Fibroblast of skin of abdomen (primary cell): ENCODE results near the gene CASZ1.

Source experiments
- DNase-seq: peaks from one replicate; pipeline ENCODE4 v3.0.0-alpha.2; 2013

CASZ1 gene

DNA sequence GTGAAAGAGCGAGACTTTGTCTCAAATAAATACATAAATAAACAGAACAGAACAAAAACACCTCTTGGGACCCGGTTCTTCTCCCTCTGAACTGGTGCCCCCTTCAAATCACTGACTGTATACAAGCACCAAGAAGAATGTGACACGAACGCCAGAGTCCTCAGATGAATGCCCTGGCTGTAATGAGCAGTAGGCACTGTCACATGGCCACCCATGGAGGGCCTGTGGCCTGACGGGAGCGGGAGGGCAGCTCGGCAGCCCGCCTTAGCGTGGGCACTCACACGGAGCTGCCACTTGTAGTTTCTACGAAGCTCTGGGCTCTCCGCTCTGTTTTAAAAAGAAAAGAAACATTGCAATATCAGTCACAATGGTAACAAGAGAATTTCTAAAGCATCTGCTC lies 175.7 kb downstream of the CASZ1 start:
- no peak for DNase-seq

DNA sequence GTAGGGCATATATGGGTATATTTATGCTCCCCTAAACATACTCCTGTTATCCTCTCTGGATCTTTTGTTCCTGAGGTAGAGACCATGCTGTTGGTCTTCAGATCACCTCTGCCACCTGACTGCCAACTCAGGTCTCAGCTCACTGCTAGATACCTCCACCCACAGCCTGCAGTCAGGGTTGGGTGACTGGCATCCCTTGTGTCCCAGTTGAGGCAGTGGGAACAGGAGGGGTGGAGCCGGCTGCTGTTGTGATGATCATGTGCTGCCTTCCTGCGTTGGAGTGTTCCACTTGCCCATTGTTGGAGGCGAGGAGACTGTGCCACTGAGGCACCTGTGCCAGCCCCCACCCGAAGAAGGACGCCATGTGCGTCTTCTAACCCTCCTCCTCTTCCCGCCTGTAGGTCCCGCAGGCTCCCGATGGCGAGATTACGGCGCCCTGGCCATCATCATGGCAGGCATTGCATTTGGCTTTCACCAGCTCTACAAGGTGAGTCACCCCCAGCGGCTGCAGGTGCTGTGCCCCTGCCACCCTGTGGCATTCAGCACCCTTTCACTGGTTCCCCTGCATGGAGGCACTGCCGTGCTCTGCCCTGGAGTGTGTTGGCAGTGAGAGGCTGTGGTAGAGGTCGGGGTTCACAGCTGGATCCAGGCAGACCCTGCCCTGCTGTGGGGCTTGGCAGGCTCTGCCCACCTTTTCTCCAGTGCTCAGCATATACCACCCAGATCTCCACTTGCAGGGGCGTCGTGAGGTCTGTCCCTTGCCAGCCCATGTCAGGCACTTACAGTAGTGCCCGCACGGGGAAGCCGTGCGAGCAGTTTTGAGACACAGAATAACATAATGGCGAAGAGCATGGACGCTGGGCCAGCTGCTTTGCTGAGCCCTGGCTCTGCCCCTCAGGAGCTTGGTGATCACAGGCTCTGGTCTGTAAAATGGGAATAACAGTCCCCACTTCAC lies 178.2 kb downstream of the CASZ1 start:
- DNase-seq: no peak

DNA sequence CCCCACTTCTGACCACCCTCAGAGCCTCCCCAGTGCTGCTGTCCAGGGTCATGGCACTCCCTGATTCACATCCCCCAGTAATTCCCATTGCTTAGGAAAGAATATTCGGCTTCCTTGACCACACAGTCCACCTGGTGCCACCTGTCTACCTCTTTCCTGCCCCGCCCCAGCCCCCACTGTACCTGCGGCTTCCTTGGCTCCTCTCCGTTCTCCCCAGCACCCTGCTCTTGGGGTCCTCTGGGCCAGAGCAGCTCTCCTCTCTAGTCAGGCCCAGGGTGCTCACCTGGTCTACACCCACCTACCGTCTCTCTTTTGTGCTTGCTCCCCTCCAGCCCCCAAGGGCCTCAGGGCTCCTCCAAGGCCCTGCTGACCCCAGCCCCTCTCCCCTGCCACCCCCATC lies 179.1 kb downstream of the CASZ1 start:
- no peak for DNase-seq

DNA sequence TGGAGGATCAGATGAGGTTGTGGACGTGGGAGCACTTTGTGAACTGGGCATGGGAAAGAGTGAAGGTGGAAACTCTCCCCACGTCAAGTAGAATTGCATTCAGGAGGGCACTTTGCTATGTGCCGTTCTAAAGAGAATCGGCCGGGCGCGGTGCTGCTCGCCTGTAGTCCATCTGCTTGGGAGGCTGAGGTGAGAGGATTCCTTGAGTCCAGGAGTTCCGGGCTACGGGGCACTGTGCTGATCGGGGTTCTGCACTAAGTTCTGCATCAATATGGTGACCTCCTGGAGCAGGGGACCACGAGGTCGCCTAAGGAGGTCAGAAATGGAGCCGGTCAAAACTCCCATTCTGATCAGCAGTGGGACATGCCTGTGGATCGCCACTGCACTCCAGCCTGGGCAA lies 179.8 kb downstream of the CASZ1 start:
- DNase-seq: no peak

DNA sequence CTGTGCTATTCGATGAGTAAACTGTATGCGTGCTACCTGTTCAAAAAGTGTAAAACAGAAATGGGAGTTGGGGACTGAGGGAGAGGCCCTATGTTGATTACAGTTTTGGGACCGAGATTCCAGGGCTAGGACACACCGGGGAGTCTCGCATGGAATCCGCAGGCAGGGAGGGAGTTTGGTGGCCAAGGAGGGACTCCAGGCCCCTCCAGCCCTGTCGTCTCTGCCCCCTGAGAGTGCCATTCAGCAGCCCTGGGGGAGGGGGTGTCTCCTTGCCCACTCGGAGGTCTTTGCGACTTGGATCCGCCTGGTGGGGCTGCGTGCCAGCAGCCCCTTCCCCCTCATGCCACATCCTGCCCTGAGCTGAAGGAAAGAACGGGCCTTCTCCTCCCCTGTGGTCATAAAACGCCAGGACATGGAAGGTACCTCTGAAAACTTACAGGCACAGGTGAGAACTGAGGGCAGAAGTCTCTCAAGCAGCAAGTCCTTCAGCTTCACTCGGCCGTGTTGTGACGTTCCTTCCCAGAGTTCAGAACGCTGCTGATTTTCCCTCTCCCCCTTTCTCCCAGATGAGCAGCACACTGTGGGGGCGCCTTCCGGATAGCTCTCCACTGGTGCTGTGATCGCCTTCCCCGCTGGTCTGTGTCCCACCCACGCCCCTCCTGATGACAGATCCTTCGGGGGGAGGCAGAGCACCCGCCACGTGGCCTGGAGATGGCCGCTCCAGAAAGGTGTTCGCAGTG lies 180.3 kb downstream of the CASZ1 start:
- DNase-seq: no peak

DNA sequence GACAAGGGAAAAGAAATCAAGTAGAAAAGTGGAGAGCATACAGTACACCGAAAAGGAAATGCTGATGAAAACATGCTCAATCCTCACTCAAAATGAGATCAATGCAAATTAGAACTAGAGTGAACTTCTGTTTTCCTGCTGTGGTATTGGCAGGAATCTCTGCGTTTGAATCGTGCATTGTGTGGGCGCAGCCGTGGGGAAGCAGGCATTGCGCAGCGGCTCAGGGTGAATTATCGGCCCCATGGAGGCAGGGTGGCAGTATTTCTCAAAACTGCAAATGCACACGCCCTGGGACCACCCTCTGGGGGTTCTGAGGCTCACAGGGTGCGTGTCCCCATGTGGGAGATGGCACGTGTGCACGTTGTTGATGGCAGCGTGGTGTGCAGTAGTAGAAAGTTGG lies 181.1 kb downstream of the CASZ1 start:
- no peak for DNase-seq

DNA sequence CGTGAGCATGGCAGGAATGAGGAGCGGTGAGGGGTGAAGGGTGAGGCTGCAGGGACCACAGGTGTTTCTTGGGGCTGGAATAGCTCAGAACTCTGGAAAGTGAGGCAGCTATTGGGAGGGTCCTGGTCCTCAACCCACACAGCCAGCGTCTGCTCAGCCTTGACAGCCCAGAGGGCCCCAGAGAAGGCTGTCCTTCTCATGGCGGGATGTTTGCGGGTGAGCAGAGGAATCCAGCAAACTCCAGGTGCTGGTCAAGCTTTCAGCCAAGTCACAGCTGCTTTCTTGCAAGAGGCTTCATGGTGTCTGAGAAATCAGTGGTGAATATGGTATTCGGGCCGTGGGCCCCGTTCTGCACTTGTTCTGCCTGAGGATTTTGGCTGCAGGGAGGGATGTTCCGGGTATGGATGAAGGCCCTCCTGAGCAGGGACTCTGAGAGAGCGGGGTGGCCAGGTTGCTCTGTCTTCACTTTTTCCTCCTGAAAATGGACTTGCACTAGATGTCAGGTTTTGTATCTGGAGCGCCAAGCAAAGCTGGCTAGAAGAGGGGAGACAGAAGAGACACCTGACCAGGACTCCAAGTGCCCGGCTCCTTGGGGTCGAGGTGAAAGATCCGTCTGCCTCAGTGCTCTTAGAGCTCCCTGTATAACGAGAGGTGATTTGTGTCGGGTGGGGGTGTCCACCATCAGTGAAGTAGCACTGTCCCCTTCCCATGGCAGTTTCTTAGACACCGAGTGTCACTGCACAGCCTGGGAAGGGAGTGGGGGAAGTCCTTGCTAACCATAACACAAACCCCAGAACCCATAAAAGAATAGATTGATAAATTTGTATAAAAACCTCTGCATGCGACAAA lies 181.8 kb downstream of the CASZ1 start:
- DNase-seq: no peak

DNA sequence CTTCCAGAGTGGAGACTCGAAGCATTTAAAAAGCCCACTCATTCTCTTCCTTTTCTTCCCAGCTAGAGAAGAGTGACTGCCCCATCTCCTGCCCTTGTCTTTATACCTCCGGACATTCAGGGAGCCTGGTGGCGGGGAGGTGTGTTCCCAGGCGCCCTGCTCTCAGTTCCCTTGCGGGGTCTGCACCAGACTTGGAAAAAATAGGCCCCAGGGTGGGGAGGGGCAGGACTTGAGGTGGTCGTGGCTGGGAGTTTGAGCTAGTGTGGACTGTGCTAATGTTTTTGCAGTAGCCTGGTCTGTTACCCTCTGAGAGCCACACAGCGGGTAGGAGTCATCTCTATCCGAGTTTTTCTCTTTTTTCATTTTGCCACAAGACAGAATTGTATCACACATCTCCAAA lies 182.6 kb downstream of the CASZ1 start:
- DNase-seq: no peak

DNA sequence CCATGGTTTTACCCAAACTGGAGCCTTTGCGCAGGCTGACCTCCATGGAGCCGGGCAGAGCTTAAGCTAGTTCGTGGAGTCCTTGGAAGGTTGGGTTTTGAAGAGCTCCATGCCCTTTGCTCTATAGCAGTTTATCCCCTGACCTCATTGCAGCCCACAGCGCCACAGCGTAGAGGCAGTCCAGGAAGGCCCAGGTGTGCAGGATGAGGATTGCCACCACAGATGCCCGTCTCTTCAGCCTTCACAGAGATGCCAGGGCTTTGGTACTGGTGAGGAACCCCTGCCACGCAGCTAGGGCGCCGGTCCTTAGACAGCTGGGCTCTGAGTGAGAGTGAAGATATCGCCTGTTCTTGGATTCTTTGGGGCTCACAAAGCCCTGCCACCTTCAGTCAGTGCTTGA lies 183.1 kb downstream of the CASZ1 start:
- DNase-seq: no peak

DNA sequence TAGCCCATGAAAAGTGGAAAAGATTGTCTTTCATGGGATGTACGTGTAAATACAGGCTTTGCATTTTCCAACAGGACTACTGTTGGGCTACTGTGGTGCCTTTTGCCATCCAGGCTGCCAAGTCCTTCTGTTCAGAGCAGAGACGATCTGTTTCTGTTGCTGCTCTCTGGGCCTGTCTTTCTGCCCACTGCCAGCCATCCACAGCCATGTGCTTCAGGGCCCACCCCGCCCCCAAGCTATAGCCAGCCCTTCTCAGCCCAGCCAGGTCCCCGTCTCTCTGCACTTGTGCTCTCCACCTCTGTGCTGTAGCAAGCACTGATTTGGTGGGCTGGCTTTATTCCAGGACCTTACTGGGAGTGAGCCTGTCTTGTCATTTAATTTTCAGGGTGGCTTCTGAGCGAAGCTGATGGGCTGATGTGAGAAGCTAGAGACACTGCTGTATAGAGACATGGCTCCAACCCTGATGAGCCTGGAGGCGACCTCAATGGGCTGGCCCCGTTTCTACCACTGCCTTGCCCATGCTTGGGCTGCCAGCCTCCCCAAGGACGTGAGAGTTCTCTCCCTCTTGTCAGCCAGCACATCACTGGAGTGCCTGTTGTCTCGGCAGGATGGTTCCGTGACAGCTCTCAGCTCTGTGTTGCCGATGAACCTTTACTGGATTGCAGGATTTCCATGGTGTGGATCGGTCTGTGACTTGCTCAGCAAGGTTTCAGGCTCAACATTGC lies 183.8 kb downstream of the CASZ1 start:
- no peak for DNase-seq

DNA sequence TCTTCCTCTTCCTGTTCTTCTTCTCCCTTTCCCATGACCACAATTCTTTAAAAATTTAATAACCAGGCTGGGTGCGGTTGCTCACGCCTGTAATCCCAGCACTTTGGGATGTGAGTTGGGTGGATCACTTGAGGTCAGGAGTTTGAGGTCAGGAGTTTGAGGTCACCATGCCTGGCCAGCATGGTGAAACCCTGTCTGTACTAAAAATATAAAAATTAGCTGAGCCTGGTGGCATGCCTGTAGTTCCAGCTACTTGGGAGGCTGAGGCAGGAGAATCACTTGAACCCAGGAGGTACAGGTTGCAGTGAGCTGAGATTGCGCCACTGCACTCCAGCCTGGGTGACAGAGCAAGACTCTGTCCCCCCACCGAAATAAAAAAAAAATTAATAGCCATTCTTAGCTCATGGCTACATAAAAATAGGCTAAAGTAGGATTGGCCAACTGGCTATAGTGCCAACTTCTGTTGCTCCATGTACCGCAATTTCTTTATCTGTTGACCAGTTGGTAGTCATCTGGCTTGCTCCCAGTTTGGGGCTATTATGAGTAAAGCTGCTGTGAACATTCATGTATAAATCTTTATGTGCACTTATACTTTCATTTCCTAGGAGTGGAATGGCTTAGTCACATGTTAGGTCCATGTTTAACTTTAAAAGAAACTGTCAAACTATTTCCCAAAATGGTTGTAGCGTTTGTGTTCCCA lies 185.4 kb downstream of the CASZ1 start:
- no peak for DNase-seq

DNA sequence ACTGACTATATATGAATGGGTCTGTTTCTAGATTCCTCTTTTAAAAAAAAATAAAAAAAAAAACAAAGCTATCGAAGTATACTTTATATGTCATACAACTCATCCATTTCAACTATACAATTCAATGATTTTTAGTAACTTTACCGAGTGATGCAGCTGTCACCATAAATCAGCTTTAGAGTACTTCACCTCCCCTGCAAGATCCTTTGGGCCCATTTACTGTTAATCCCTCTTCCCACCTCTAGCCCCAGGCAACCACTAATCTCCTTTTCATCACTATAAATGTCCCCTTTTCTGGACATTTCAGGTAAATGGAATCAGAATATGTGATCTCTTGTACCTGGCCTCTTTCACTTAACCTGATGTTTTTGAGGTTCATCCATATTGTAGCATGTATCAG lies 187.8 kb downstream of the CASZ1 start:
- no peak for DNase-seq

DNA sequence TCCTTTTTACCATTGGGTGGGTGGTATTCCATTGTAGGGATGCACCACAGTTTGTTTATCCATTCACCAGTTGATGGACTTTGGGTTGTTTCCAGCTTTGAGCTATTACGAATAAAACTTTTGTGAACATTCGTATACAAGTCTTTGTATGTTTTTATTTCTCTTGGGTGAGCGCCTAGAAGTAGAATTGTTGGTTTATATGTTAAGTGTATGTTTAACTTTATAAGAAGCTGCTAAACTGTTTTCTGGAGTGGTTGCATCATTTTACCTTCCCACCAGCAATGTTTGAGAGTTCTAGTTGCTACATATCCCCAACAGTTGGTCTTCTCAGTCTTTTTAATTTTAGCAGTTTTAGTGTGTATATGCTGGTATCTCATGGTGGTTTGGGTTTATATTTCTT lies 189.2 kb downstream of the CASZ1 start:
- DNase-seq: no peak

DNA sequence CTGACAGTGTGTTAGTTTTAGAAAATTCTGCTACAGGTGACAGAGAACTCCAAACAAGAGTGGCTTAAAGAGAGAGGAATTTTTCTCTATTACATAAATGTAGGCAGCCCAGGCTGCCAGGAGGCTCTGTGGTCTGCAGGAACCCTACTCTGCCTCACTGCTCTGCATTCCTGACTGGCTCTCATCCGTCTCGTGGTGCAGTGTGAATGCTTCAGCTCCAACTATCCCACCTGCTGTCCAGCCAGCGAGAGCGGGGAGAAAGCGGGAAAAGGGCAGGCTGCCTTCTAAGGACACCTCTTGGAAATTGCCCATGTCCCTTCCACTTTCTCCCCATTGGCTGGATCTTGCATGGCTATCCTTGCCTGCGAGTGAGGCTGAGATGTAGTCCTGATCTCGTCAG lies 190.4 kb downstream of the CASZ1 start:
- DNase-seq: no peak

DNA sequence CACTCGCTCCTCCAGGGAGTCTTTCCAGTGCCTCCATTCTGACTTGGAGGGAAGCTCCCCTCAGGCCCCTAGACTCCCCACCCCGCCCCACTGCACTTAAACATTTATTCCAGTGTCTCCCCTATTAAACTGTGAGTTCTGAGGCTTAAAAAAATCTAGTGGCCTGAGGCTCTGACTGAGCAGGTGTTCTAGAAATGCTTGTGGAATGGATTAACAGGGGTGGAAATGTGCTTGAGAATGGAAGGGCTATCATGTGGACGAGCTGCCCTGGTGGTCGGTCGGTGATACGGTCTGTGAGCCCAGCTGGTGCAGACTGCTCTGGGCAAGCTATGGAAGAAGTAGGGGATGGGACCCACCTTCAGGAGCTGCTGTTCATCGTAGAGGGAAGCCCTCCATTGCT lies 191.5 kb downstream of the CASZ1 start:
- no peak for DNase-seq

DNA sequence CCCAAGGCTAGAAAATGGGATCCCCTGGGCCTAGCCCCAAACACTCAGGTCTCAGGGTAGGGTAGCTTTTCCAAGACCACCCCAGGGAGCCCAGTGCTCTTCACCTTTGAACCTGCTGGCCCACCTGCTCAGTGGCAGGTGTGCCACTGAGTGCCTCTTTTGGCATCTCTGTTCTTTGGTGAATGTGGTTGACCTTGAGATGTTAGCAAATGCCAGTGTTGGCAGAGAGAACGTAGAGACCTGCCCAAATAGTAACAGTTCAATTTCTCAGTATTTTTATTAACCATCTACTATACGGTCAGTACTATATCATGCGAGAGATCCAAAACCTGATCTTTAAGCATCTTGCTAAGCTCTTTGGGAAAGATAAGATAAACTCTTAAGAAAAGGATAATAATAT lies 193.5 kb downstream of the CASZ1 start:
- DNase-seq: no peak

DNA sequence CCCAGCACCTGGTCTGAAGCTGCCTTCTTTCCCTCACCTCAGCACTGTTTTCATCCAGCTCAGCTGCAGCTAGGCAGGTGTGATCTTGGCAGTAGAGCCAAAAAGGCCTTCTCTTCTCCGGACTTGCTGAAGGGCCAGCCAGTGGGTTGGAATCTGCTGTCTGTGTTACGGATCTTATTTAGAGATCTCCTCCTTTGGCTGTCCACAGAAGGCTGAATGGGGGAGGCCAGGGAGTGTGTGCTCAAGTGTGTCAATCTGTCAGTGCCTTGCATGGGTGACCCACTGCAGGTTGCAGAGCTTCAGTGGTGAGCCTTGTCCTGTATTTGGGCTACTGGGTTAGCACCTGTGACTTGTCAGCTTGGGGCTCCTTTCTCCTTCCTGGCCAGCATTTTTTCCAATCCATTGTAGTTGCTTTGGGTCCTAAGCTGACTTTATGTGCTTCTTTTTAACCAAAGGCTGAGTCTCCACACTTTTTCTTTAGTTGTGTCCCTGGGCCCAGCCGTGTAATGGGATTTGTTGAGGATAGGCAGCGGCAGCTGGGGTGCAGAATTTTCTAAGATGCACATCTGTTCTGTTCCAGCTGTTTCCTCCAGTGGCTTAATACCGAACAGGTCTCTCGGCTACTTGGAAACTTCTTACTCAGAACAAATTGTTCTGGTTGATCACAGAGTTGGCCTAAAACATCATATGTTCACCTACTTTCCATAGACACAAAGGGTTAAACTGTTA lies 194.9 kb downstream of the CASZ1 start:
- no peak for DNase-seq

DNA sequence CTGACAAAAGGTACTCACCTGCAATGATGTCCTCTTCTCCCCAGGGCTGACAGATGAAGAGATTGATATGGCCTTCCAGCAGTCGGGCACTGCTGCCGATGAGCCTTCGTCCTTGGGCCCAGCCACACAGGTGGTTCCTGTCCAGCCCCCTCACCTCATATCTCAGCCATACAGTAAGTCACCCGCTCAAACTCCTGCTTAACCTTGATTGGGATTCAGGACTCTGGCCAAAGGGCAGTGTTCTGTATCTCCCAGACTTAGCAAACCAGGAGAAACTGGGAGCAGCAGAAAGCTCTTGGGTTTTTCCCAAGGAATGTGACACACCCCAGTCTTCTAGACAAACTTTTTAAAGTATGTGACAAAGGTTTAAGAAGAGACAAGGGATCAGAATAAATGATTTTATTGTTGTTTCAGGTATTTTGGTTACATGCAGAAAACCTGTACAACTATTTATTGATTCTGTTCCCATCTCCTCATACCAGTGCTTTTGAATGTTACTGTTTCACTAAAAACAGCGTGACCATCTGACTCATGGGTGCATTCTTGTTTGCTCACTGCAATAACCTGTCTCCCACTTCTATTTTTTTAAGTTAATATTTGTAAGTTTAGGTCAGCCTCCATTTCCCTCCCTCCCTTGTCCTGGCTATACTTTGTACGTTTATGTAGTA lies 197.1 kb downstream of the CASZ1 start:
- peak; percentile 67 for DNase-seq

DNA sequence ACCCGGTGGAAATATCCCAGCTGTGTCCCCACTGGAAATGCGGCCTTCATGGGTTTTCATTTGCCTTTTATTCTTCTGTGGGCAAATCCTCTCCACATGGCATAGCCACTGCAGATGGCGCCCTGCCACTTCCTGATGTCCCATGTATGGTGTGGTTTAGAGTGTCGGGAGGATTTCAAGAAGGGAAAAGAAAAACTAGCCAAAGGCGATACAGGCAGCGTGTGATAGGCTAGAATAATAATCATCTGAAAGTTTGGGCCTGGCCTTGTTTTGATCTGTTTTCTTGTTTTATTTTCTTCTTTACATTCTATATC lies 198.1 kb downstream of the CASZ1 start:
- peak; percentile 28 for DNase-seq
